HG03439 (cell line): Measurements from ENCODE around the gene TARS3.

Experiments
- ATAC-seq: cut with Tn5 transposase; IDR thresholded peaks from one replicate; pipeline ENCODE4 v1.9.1; 2021; ENCODE audit warnings: mild to moderate bottlenecking, moderate library complexity; ENCODE audit not compliant: unreplicated experiment

Gene TARS3

DNA sequence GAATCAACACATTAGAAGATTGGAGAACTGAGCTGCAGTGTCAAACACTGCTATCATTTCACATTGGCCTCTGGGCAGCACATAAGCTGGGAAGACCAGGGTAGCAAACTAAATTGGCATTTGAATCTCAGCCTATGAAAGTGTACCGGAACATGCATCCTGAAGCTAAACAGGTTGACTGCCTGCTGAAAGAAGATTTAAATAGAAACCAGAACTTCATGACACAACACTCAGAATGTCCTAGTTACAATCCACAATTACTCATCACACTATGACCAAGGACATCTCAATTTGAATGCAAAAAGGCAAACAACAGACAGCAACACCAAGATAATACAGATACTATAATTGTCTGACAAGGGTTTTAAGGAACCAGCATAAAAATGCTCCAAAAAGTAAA, 98.3 kb downstream of the TARS3 start:
- ATAC-seq: no peak

GRCh38 chr15:101625184-101625583, 99.1 kb downstream of the TARS3 start:
- no peak for ATAC-seq

DNA sequence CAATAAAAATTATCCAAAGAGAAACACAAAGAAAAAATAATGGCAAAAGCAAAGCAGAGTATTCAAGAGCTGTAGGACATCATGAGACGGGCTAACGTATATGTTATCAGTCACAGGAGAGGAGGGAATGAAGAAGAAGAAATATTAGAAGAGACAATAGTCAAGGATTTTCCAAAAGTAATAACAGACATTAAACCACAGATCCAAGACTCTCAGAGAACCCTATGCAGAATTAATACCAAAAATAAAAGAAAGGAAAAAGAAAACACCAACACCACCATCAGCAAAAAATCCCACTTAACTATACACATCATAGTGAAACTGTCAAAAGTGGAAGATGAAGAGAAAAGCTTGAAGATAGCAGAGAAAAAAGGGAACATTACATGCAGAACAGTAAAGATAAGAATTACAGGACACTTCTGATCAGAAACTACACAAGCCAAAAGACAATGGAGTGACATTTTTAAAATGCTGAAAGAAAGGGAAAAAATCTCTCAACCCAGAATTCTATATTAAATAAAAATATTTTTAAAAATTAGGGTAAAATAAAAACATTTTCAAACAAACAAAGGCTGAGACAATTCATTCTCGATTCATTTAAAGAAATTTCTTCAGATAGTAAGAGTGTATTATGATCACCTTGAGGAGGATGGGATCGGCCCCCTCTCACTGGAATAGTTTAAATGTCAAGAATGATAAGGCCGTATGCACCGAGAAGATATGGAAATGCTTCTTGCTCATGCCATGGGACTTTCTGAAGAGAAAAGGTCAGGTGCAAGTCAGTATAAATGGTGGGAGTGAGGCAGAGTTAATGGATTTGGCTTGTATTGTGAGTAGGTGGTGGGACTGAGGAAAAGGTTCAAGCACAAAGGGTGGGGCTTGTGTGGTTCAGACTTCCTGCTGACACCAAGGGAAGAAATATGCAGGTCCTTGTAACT, 100.6 kb downstream of the TARS3 start:
- no peak for ATAC-seq

DNA sequence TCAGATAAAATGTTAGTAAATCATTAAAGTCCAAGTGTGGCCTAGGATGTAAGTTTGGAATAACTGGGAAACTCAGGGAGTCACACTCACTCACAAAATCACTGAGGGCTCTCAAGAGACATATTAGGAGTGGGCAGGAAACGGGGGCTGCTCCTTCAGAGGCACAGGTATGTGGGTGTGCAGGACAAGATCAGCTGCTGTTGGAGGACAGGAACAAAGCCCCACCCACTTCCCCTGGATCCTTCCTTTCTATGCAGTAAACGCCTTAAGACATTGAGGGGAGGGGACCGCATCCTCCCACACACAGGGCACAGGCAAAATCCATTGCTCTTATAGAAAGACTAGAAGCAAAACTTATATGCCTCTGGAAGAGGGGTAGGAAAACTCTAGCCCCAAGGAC, 102.3 kb downstream of the TARS3 start:
- ATAC-seq: no peak

DNA sequence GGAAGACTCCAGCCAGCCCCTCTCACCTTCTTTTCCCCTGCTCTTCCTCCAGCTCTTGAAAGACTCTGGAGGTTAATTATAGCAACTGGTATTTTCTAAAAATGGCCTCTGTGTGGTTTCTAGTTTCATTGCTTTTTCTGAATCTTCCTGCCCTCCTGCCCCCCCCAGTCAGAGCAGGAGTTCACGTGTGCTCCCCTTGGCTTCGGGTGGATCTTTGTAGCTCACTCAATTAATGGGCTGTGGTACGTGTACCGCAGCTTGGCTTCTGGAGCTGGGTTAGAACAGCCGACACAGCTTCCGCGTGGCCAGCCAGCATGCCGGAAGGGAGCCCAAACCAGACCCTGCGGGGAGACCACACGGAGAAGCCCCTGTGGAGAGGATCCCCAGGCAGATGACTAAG, 103.6 kb downstream of the TARS3 start:
- ATAC-seq: no peak

GRCh38 chr15:101619615-101619865, 104.7 kb downstream of the TARS3 start:
- no peak for ATAC-seq

DNA sequence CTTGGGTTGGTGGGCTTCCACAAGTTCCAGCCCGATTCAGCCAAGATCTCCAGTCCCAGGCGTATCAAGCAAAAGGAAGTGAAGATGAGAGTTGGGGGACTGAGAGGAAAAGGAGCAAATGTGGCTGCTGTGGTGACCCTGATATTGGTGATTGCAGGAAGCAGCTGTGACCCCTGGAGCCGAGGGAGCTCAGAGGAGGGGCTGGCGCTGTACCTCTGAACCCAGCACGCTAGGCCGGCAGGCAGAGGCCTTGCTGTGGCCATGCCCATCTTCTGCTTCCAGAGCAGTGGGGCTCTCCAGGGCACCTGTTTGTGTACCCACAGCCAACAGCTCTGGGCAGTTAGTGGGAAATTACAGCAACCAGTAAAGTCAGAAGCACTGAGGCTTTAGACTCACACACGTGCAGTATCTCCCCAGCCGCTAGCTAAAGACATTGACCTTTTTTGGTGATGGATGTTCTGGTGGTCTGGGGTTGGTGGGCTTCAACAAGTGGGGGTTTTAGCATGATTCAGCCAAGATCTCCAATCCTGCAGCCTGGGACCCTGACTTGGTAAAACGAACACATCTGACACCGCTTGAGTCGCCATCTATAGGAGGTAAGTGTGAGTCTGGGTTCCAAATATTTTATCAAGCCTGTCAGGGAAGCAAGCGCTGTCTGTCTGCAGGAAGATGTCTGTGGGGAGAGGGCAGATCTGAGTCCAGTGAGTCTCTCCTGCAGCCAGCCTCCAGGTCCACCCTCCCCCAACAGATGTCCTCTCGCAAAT, 105.2 kb downstream of the TARS3 start:
- ATAC-seq: no peak

DNA sequence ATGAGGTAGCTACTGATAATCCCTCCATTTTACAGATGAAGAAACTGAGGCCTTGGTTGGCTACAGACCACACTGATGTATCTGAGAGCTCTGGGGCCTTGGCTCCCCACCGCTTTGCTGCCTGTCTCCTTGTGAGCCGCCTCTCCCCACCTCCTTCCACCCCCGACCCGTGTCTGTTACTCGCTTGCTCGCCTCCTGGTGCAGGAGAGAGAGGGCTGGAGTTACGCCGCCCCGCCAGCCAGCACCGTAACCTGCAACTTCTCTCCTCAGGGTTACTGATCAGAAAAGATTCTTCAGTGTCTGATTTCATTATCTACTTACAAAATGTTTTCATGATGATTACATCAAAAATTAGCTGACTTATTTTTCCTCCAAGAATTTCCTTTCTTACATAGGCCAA, 106.2 kb downstream of the TARS3 start:
- no peak for ATAC-seq

GRCh38 chr15:101617390-101617965, 106.8 kb downstream of the TARS3 start:
- no peak for ATAC-seq

DNA sequence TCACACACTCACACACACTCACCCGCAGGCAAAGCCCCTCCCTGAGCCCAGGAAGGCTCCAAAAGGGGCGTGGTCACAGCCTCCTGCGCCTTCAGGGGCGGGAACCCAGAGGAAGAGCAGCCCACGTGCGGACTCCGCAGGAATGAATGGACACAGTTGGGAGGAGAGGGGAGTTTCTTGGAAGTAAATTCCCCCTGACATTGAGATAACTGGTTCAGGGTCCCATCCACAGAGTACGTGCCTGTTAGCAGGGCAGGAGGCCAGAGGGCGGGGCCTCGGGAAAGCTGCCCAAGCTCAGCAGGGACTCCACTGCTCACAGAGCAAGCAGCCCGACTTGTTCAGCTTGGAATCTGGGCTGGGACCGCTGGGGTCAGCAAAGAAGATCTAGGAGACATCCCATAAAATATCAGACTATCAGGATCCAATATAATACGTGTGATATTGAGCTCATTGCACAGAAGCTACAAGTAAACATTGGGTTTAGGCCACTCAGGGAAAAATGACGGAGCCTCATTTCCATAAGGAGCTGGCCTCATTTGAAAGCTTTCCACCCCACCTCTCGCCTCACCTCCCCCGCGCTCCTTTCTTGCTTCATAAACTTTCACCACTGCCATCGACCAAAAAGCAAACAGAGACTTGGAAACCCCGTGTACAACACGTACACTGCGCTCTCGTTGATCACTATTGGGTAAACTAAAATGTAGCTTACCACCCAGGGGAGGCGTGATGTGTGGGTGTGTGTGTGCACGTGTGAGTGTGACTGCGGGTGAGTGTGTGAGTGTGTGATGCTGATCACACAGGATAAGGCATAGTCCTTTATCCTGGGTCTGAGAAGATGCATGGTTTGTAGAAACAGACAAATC, 108.1 kb downstream of the TARS3 start:
- ATAC-seq: no peak

DNA sequence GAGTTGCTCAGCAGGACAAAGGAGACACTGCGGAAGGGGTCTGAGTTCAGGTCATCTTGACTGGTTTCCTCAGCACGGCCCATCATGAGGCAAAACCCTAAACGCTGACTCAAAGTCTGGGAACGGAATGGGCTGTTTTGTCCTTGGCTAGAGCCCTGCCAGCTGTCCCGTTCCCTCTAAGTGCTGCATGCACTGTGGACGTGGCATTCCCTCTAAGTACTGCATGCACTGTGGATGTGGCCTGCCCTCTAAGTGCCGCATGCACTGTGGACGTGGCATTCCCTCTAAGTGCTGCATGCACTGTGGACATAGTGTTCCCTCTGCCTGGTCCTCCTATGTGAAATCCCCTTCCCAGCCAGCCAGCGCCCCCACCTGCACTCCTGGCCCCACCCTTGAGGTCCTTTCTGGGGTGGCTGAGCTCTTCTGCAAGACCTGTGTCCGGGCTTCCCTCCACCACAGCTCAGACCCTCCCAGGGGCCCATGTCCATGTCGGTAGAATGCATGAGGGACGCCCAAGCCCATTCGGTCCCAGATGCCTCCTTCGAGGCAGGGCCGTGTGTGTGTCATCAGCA, 108.8 kb downstream of the TARS3 start:
- no peak for ATAC-seq

DNA sequence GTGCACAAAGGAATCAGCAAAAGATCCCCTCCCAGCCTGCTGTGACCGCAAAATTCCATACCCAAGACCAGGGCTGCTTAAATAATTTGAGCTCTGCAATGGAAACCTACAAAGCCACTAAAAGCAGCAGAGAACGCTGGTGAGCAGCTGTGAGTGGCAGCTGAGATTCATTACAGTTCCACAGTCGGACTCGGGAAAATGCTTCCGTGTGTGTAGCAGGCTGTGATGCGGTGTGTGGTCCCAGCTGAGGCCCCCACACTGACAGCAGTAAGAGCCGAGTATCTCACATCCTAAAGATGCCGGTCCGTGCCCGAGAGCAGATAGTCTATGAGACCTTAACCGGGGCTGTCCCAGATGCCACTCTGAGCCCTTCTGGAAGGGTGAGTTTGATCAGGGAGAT, 109.5 kb downstream of the TARS3 start:
- no peak for ATAC-seq

DNA sequence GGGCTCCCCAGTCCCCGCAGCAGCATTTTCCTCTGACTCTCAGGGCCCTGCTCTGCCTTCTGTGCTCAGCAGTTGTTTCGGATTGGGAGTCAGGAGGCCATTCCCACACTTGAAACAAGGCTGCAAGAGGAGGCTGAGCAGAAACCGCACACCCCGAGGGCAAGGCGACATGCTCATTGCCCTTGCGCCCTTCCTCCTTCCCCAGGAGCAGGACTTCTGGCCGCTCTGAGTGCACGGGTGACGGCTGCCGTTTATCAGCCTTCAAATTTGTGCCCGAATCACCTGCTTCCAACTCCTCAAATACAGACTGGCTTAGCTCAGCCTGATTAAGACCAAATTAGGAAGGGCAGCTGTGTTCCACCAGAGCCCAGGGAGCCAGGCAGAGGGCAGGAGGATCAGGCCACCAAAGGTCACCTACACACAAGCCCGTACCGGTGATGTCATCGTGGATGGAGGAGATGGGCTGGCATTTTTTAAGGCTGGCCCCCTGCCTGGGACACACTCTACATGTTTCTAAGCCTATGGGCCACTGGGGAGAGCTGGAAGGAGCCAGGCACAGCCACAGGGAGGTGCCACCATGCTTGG, 110.2 kb downstream of the TARS3 start:
- no peak for ATAC-seq

GRCh38 chr15:101613130-101614000, 110.9 kb downstream of the TARS3 start:
- no peak for ATAC-seq

DNA sequence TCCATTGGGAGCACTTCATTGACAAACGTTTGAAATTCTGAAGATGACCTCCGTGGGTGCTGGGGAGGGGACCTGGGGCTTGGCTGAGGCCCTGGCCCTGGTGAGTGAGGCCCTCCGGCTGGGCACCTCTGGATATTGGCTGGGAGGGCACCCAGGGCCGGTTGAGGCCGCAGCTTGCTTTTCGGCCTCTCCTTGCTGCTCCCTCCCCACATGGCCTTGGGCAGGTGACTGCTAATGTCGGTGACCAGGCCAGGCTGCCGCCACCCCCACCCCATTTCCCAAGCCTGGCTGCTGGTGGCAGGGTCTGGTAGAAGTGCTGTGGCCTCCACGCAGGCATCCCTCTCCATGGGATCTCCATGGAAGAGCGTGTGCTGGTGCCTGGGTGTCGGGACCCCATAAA, 111.6 kb downstream of the TARS3 start:
- no peak for ATAC-seq

- ATAC-seq: no peak
Observed at GRCh38 chr15:101611580-101612299, 112.5 kb downstream of the TARS3 start.

GRCh38 chr15:101611007-101611406, 113.3 kb downstream of the TARS3 start:
- no peak for ATAC-seq

DNA sequence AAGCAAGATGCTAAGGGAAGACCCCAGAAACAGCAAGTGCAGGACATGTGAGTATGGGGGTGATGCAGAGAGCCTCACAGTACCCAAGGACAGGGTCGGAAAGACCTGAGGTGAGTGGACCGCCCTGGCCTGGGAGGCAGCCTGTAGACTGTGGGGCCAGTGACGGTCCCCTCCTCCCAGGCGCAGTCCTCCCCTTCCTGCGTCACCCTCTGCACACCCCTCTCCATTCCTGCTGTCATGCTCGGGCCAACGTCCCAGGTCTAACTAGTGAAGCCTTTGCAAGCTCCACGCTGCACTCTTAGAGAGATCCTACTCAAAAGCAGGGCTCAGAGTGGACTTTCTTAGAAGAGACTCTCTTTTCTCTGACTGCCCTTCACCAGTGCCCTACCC, 113.7 kb downstream of the TARS3 start:
- no peak for ATAC-seq
